NB4 (cell line): Measurements from ENCODE around the gene PCSK6.

ENCODE experiments used
- CTCF ChIP-seq: IDR thresholded peaks from one replicate; pipeline ENCODE4 v1.5.1; 2012; ENCODE audit warnings: low read depth, low read length
- MYC ChIP-seq: IDR thresholded peaks from 2 replicates; pipeline ENCODE4 v1.6.1; 2011; ENCODE audit warnings: low read depth, low read length
- POLR2A ChIP-seq: IDR thresholded peaks from 2 replicates; pipeline ENCODE4 v1.6.1; 2011; ENCODE audit warnings: mild to moderate bottlenecking; ENCODE audit not compliant: insufficient read length; ENCODE audit errors: extremely low read depth

- TF ChIP-seq POLR2A: no peak
- no peak for TF ChIP-seq CTCF
- no peak for TF ChIP-seq MYC
These were observed 91.3 kb downstream of the PCSK6 start for GRCh38 chr15:101398247-101398646.
